GM18909 (cell line): ENCODE data around the gene LILRA5.
"Not testable (repeated sequence)": the region's sequence is repeated elsewhere in the genome, so short reads cannot be mapped to it uniquely, and the experiment has no call there.

ENCODE experiments used
- ATAC-seq: cut with Tn5 transposase; IDR thresholded peaks from one replicate; pipeline ENCODE4 v1.9.1; 2021; ENCODE audit warnings: mild to moderate bottlenecking; ENCODE audit not compliant: unreplicated experiment, poor library complexity

The LILRA5 gene

DNA sequence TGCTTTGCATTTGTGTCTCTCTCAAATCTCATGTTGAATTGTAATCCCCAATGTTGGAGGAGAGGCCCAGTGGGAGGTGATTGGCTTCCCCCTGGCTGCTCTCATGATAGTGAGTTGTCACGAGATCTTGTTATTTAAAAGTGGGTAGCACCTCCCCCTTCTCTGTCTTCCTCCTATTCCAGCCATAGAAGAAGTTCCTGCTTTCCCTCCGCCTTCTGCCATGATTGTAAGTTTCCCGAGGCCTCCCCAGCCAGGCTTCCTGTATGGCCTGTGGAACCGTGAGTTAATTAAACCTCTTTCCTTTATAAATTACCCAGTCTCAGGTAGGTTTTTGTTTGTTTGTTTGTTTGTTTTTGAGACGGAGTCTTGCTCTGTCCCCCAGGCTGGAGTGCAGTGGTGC lies 22.2 kb upstream of the LILRA5 start:
- no peak for ATAC-seq

DNA sequence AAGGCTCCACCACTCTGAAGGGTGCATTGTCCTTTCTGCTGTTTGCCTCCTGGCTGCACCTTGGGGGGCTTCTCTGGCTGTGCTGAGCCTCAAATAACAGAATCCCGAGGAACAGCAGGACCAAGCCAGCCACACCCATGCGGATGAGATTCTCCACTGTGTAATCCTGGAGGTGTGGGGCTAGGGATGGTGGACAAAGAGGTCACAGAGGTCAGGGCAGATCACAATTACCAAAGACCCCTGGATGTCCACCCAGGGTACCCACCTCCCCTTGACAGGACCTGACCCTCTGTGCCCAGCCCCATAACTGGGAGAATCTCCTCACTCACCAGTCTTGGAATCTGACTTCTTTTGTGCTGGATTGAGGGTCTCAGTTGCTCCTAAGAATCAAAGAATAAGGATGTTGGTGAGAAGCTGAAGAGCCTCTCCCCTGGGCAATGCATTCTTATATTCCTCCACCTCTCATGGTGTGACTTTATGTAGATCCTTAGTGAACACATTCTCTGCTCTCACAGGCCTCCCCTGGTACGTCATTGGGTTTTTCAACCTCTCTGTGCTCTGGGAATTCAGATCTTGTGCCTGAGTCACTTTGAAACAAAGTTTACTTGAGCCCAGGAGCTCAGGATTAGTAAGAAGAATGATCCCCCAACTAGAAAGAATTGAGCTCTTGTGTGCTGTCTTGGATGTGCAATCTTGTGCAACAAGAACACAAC lies 20.8 kb upstream of the LILRA5 start:
- no peak for ATAC-seq

GRCh38 chr19:54332149-54332548 lies 19.2 kb upstream of the LILRA5 start:
- no peak for ATAC-seq

GRCh38 chr19:54331626-54332025 lies 18.7 kb upstream of the LILRA5 start:
- no peak for ATAC-seq

GRCh38 chr19:54329476-54330165 lies 16.7 kb upstream of the LILRA5 start:
- no peak for ATAC-seq

DNA sequence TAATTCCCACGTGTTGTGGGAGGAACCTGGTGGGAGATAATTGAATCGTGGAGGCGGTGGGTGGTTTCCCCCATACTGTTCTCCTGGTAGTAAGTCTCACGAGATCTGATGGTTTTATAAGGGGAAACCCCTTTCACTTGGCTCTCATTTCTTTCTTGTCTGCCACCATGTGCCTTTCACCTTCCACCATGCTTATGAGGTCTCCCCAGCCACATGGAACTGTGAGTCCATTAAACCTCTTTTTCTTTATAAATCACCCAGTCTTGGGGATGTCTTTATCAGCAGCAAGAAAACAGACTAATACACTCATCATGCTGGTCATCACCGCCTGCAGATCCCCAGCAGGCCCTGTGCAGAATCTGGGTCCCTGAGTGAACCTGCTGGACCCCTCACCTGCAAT lies 15.8 kb upstream of the LILRA5 start:
- not testable (repeated sequence) for ATAC-seq

- ATAC-seq = no peak
Measured at GRCh38 chr19:54325631-54326030, 12.7 kb upstream of the LILRA5 start.

DNA sequence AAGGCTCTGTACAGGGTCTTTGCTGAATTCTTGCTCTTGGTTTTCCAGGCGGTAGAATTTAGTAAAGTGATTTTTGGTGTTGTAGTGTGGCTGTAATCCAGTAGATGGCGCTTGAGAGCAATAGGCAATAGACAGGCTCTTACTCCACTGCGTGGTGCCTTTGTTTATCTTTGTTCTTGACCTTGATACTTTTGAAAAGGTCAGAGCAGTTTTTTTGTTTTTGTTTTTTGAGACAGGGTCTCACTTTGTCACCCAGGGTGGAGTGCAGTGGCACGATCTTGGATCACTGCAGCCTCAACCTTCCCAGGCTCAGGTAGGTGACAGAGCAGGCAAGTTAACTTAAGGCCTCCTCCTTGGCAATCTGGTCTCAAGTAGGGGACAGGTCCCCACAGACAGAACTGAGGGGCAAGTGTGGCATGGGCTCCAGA lies 12.2 kb upstream of the LILRA5 start:
- ATAC-seq = no peak

- ATAC-seq = no peak
Measured at GRCh38 chr19:54324071-54324470, 11.1 kb upstream of the LILRA5 start.

- ATAC-seq = not testable (repeated sequence)
Measured at GRCh38 chr19:54322934-54323333, 10.0 kb upstream of the LILRA5 start.

GRCh38 chr19:54322295-54322694 lies 9.3 kb upstream of the LILRA5 start:
- not testable (repeated sequence) for ATAC-seq

GRCh38 chr19:54319892-54320670 lies 7.1 kb upstream of the LILRA5 start:
- ATAC-seq = no peak

DNA sequence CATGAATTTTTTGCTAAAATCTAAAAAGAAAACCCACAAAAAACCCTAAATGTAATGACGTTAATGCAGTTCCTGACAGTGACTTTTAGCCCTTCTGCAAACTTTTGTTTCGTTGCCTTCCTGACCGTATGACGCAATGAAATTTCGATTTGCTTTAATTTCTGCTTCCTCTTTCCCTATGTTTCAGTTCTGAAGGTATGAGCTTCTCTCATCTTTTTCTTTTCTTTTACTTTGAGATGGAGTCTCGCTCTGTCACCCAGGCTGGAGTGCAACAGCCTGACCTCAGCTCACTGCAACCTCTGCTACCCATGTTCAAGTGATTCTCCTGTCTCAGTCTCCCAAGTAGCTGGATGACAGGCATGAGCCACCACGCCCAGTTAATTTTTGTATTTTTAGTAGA lies 6.1 kb upstream of the LILRA5 start:
- no peak for ATAC-seq

DNA sequence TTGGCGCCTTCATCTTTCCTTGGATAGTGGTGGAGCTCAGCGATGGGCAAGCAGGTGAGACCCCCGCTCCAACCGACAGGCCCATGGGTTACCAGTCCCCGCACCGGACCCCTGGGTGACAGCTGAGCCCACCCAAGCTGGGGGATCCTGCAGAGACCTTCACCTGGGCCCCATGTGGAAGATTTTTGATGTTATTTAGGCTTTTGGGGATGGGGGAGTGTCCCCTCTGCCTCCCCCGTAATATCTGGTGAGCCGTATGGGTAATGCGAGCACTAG lies 4.9 kb upstream of the LILRA5 start:
- no peak for ATAC-seq

- no peak for ATAC-seq
Measured at GRCh38 chr19:54317108-54317964, 4.4 kb upstream of the LILRA5 start.

GRCh38 chr19:54316746-54317107 lies 3.8 kb upstream of the LILRA5 start:
- ATAC-seq = no peak

GRCh38 chr19:54315956-54316355 lies 3.0 kb upstream of the LILRA5 start:
- no peak for ATAC-seq

GRCh38 chr19:54312011-54312410 lies 955 bp downstream of the LILRA5 start:
- no peak for ATAC-seq

GRCh38 chr19:54311486-54311885 lies 1.5 kb downstream of the LILRA5 start:
- ATAC-seq = no peak

DNA sequence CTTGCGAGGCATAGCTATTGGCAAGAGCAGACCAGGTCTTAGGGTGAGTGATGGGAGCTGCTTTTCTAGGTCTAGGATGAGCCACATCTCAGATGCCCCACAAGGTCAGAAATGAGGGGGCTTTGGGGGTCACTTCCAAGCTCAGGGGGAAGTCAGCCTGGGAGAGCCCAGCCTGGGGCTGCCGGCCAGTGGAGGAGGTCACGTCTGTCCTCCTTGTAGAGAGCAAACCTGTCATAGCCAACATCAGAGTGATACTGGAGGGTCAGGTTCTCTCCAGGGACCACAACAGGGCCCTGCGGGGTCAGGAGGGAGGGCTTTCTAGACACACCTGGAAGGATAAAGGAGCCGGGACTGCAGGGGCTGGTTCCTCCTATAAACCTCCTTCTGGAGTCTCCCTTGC lies 2.4 kb downstream of the LILRA5 start:
- no peak for ATAC-seq

DNA sequence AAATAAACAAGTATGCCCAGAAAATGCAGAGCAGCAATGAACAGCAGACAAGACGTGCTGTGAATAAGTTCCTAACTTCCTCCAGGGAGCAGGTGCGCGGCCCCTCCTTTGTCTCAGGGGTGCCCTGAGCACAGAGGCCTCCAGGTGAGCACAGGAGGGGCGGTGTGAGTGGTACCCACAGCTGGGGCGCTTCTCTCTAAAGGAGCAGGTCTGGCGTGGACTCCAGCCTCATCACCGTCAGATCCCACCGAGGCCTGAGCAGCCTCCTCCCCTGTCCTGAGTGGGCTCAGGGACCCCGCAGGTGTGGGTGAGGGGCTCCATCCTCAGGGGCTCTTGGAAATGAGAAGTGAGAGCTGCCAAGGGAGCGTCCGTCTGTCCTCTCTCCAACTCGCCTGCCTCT lies 3.2 kb downstream of the LILRA5 start:
- no peak for ATAC-seq
